A549 treated with ZK216348 at 1 μM for 4 hours (cell line): ENCODE data around the gene KLHL21. TPM values are rescaled to one million over a fixed set of nuclear protein-coding genes. Genes with fewer than 3 reads are reported as not detected.

ENCODE experiments used
- total RNA-seq: library from RNA; stranded (reverse); fragments of 200-300 nt; extraction: Qiagen RNA extraction; gene quantifications from 5 replicates; pipeline ENCODE4 v1.2.3, GENCODE V29; 2022; ENCODE audit warnings: low read depth

KLHL21 gene
- 12.5 to 27.4 TPM (median 23.8 TPM) in 5 replicates for total RNA-seq

DNA sequence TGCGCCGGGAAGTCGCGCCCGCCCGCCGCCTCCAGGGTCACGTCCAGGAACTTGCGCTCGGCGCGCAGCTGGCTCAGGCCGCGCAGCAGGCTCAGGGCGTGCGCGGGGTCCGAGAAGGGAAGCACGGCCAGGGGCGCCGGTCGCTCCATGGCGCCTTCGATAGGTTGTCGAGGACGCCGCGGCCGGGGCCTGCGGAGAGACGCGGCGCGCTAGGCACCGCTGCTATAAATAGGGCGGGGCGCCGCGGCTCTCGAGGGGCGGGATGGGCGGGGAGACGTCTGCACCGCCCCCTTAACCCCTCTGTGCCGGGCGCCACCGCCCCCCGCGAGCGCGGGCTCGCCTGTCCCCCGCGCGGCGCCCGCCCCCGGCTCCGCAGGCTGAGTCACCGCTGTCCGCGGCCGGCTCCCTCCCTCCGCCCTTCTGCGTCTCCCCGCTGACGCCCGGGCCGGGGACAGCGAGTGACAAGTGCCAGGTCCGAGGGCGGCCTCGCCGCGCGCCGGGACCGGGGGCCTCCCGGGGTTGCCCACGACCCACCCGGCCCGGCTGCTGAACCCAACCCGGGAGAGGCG lies at the start of gene KLHL21:
TSS of gene KLHL21 (minus strand) at position 201 of the 569 bp plus-strand sequence. CDS start at position 149, 52 bp downstream.

GRCh38 chr1:6624710-6625583 lies 22.3 kb upstream of the KLHL21 start, which contains the start of gene THAP3:
Gene THAP3 (plus strand): TSS chr1:6624868. CDS start chr1:6625219, 351 bp downstream.

GRCh38 chr1:6613361-6614018 lies 10.8 kb upstream of the KLHL21 start, which contains the start of gene PHF13:
Gene PHF13 (plus strand): TSS chr1:6613731. CDS start chr1:6614067, 336 bp downstream.

GRCh38 chr1:6579374-6580118 lies 23.1 kb downstream of the KLHL21 start, which contains the start of gene ZBTB48:
Gene ZBTB48 (plus strand): TSS chr1:6579994. CDS start chr1:6580610, 616 bp downstream.

GRCh38 chr1:6554907-6555778 lies 47.5 kb downstream of the KLHL21 start, which contains the start of gene TAS1R1:
Gene TAS1R1 (plus strand): TSS chr1:6555307. CDS start chr1:6555374, 67 bp downstream.

GRCh38 chr1:6554031-6554906 lies 48.4 kb downstream of the KLHL21 start, which contains the start of gene NOL9:
Gene NOL9 (minus strand): TSS chr1:6554513. CDS start chr1:6554502, 11 bp downstream.

Other genes starting within 250 kb of the KLHL21 start
- 45.4 to 93.5 TPM (median 86.6 TPM) in 5 replicates for gene ACOT7, start 209.1 kb downstream of the KLHL21 start, total RNA-seq
- 2.2 to 5.3 TPM (median 4.2 TPM) in 5 replicates for gene HES2, start 182.9 kb downstream of the KLHL21 start, total RNA-seq
- 0.17 to 0.54 TPM (median 0.40 TPM) in 4 of 5 replicates, not detected in the other for gene ESPN, start 178.1 kb downstream of the KLHL21 start, total RNA-seq
- 2.8 to 5.1 TPM (median 3.7 TPM) in 5 replicates for gene TNFRSF25, start 136.7 kb downstream of the KLHL21 start, total RNA-seq
- 1.8 to 5.2 TPM (median 3.3 TPM) in 5 replicates for gene PLEKHG5, start 111.2 kb downstream of the KLHL21 start, total RNA-seq
- gene NOL9, start 48.4 kb downstream of the KLHL21 start, total RNA-seq: 3.4 to 4.9 TPM (median 4.0 TPM) in 5 replicates
- not detected in 5 replicates for gene TAS1R1, start 47.6 kb downstream of the KLHL21 start, total RNA-seq
- 11.3 to 18.0 TPM (median 16.1 TPM) in 5 replicates for gene ZBTB48, start 22.9 kb downstream of the KLHL21 start, total RNA-seq
- gene PHF13, start 10.9 kb upstream of the KLHL21 start, total RNA-seq: 7.4 to 10.0 TPM (median 9.2 TPM) in 5 replicates
- gene THAP3, start 22.0 kb upstream of the KLHL21 start, total RNA-seq: 10.2 to 18.2 TPM (median 15.6 TPM) in 5 replicates
- 33.9 to 36.2 TPM (median 35.3 TPM) in 5 replicates for gene DNAJC11, start 98.9 kb upstream of the KLHL21 start, total RNA-seq
- gene CAMTA1, start 182.6 kb upstream of the KLHL21 start, total RNA-seq: 61.9 to 85.8 TPM (median 66.3 TPM) in 5 replicates